AML-193 (cell line): Measurements from ENCODE around the gene MEIOSIN.
A peak's percentile ranks its signal among the peaks of the same experiment; 100 is the strongest.

Source experiments
- DNase-seq, 2 experiments: peaks; one replicate each; lab custom pipeline; 2025; lab: John Stamatoyannopoulos, UW

The MEIOSIN gene

GRCh38 chr19:45764945-45765701 lies 31.9 kb downstream of the MEIOSIN start:
- no peak for DNase-seq

DNA sequence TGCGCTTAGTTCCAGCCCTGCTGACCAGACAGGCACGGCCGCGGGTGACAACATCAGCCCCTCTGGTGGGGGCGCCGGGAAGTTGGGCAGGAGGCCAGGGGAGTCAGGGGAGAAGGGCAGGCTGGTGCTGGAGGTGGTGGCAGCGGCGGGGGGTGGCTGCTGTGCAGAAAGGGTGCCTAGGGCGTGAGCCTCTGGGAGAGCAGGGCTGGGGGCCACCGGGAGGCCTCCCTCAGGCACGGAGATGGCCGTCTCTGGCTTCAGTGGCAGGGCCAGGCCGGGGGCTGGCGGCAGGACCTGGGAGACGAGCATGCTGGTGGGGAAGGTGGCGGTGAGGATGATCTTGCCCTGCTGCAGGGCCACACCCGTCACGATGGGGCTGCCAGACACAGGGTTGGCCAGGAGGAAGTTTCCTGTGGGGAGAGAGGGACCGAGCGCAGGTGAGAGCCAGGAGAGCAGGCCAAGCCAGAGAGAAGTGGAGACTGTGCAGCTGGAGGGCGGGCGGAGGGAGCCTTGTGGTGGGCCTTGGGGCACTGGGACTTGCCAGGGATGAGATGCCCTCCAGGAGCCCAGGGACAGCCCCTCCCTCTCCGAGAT lies 32.6 kb downstream of the MEIOSIN start:
- no peak for DNase-seq

- DNase-seq, result no peak
These were observed 33.1 kb downstream of the MEIOSIN start for GRCh38 chr19:45766296-45766868.

GRCh38 chr19:45766869-45767346 lies 33.7 kb downstream of the MEIOSIN start:
- no peak for DNase-seq

DNA sequence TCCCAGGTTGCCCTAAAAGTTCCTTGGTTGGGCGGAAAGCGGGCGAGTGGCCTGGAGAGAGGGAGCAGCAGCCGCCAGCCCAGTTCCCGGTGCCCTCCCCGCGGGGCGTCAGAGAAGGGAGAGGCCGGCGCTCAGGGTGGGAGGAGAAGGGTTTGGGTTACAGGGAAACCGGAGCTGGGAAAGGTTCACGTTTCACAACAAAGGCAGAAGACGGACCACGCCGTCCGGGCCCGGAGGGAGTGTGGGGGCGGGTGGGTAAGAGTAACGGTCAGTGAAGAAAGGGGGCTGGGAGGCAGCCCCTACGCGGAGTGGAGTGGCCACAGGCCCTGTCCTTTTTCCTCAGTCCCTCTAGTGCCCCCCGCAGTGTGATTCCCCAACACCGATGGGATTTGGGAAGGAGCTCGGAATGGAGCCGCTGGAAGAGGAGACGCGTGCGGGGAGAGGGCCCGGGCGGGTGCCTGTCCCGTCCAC lies 34.2 kb downstream of the MEIOSIN start:
- no peak for DNase-seq

GRCh38 chr19:45767881-45768654 lies 34.8 kb downstream of the MEIOSIN start:
- DNase-seq, result no peak

GRCh38 chr19:45768655-45768983 lies 35.4 kb downstream of the MEIOSIN start:
- peak in 1 of 2 experiments; percentile 20 for DNase-seq

GRCh38 chr19:45768984-45769782 lies 35.9 kb downstream of the MEIOSIN start, which contains the start of gene SIX5:
Gene SIX5 (minus strand): TSS chr19:45769252. CDS start chr19:45768844, 408 bp downstream.
- DNase-seq, result peak; percentile 59 to 68

DNA sequence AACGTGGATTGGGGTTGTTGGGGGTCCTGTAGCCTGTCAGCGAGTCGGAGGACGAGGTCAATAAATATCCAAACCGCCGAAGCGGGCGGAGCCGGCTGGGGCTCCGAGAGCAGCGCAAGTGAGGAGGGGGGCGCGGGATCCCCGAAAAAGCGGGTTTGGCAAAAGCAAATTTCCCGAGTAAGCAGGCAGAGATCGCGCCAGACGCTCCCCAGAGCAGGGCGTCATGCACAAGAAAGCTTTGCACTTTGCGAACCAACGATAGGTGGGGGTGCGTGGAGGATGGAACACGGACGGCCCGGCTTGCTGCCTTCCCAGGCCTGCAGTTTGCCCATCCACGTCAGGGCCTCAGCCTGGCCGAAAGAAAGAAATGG lies 36.6 kb downstream of the MEIOSIN start:
- no peak for DNase-seq

- DNase-seq, result peak; percentile 67 to 68
These were observed 37.2 kb downstream of the MEIOSIN start for GRCh38 chr19:45770192-45771101.

- no peak for DNase-seq
These were observed 38.2 kb downstream of the MEIOSIN start for GRCh38 chr19:45771311-45771933.

GRCh38 chr19:45772130-45772840 lies 39.0 kb downstream of the MEIOSIN start:
- no peak for DNase-seq

GRCh38 chr19:45772912-45773311 lies 39.7 kb downstream of the MEIOSIN start:
- DNase-seq, result no peak

GRCh38 chr19:45773384-45773783 lies 40.1 kb downstream of the MEIOSIN start:
- no peak for DNase-seq

- no peak for DNase-seq
These were observed 41.5 kb downstream of the MEIOSIN start for GRCh38 chr19:45774765-45775164.

DNA sequence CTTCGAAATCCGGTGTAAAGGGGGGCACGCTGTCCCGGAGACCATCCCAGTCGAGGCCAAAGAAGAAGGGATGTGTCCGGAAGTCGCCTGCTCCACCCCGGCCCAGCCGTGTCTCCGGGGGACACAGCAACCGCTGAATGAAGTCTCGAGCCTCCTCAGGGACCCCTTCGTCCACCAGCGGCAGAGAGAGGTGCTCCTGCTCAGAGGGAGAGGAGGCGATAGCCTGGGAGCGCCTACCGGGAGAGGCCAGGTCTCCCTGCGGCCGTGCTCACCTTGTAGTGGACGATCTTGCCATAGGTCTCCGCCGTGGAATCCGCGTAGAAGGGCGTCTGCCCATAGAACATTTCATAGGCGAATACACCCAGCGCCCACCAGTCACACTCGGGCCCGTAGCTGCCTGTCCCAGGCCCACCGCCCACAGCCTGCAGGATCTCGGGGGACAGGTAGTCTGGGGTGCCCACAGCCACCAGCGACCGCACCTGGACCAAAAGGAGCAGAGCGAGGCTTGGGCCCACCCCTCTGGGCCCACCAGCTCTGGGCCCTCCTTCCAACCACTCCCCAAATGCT lies 44.2 kb downstream of the MEIOSIN start:
- no peak for DNase-seq

DNA sequence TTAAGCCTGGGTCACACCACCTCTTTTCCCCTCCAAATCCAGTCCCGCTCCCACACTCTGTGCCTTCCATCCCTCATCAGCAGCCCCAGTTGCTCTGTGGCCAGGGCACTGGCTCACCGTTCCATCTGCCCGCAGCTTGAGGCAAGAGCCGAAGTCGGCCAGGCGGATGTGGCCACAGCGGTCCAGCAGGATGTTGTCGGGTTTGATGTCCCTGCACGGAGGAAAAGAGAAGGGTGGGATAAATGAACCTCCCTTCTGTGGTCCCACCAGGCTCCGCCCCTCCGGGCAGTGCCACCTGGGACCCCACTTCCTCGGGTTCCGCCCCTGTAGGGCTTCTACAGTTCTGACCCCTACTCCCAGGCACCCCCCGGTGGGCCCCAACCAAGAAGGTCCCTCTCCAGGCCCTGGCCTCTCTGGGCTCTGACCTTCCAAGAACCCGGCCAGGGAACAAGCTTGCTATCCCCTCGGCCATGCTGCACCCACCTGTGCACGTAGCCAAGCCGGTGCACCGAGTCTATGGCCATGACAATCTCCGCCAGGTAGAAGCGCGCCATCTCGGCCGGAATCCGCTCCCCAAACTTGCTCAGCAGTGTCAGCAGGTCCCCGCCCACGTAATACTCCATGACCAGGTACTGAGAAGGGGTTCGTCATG lies 44.9 kb downstream of the MEIOSIN start:
- no peak for DNase-seq
